ENCODE data around the gene VSX2.
A peak's percentile ranks its signal among the peaks of the same experiment; 100 is the strongest.

VSX2 gene

DNA sequence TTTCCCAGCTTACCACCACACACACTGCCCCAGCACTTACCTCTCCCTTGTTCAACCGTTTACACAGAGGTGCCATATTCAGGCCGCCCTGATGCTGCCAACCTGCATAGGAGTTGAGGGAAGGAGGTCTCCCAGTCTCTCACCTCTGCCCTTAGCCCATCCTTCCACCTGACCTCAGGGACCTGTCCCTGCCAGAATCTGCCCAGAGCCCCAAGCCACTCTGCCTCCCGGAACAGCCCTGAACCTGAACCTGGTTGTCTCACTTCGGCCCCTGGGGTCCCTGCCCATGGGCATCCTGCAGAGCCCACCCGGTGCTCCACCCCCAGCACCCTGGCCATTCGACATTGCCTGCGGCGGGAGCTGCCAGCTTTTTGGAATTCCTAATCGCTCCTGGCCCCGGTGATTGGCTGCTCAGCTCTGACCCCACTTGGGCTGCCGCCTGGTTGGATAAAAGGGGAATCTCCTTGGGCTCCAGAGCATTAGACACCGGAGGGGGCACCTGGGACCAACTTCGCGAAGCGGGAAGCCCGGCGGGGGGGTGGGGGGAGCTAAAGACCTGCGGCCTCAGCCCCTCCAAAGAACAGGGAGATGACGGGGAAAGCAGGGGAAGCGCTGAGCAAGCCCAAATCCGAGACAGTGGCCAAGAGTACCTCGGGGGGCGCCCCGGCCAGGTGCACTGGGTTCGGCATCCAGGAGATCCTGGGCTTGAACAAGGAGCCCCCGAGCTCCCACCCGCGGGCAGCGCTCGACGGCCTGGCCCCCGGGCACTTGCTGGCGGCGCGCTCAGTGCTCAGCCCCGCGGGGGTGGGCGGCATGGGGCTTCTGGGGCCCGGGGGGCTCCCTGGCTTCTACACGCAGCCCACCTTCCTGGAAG is at the start of gene VSX2:
TSS of gene VSX2 (plus strand) at position 476 of the 874 bp plus-strand sequence. CDS start at position 589, 113 bp downstream.
- peak in 1 of 10 donors; percentile 64 for DNase-seq
- intact Hi-C loops (cut with DNase I) = no loop called here

DNA sequence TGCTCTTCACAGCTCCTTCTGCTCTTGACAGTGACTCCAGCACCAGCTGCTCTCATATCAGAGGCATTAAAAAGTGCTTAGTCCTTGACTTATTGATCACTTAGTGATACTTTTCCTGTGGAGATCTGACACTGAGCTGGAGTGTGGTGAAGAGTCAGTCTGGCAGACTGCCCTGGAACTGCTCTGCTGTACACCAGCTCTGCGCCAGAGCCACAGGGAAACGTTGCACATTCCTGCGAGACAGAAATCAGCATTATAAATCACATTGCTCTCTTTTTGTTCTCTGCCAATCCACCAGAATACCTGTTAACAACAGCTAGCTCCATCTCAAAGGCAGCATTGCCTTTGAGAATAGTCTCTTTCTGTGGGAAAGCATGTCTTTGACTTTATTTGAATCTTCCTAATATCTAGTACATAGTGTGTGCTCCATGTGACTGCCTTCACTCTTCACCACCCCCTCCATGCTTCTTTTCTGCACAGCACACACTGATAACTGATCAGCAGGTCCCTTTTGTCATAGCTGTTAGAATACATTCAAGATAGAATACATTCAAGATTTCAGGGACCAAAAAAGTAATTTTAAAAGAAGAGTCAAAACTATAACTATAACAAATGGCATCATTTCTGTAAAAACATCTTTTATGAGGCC is 48.2 kb upstream of the VSX2 start:
- intact Hi-C loops (cut with DNase I) = no loop called here

DNA sequence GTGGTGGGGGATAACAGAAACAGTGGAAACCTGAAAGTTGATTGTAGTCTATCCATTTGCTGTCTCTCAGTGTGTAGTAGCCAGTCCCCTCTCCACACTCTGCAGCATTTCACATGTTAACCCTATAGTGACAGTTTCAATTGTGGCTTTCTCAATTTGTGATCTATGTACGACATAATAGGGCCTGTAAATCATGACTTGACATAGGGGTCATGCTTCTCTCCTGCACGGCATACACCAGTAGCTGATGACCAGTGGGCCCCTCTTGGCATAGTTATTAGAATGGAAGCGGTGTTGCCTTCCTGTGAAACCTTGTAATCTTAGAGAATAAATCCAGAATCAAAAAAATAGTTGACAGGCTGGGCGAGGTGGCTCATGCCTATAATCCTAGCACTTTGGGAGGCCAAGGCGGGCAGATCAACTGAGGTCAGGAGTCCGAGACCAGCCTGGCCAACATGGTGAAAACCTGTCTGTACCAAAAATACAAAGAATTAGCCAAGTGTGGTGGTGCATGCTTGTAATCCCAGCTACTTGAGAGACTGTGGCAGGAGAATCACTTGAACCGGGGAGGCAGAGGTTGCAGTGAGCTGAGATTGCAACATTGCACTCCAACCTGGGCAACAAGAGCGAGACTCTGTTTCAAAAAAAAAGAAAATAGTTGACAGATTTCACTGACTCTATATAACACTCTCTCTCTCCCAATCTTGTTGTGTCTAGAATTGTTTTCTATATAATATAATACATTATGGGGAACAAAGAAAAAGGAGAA is 44.6 kb upstream of the VSX2 start:
- no peak for DNase-seq
- intact Hi-C loops (cut with DNase I) = no loop called here

More for the DNA sequence above, 48.2 kb upstream of the VSX2 start:
- DNase-seq = no peak

DNA sequence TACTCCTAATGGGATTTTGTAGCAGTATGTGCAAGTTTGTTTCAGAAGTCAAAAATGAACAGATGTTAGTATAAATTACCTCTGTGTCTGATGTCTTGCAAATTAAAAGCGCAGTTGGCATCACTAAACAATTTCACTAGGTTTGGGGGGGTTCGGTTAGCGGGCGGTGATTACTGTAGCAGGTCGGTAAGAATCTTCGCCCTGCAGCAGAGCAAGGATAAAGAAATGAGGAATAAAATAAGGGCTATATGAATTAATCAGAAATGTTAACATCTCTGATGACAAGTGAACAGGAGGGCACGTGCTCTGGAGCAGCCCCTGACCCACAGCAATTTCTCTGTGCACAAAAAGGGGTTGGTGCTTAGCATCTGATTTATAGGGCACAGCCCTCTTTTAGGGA is 43.6 kb upstream of the VSX2 start:
- no peak for DNase-seq
- intact Hi-C loops (cut with DNase I) = no loop called here

DNA sequence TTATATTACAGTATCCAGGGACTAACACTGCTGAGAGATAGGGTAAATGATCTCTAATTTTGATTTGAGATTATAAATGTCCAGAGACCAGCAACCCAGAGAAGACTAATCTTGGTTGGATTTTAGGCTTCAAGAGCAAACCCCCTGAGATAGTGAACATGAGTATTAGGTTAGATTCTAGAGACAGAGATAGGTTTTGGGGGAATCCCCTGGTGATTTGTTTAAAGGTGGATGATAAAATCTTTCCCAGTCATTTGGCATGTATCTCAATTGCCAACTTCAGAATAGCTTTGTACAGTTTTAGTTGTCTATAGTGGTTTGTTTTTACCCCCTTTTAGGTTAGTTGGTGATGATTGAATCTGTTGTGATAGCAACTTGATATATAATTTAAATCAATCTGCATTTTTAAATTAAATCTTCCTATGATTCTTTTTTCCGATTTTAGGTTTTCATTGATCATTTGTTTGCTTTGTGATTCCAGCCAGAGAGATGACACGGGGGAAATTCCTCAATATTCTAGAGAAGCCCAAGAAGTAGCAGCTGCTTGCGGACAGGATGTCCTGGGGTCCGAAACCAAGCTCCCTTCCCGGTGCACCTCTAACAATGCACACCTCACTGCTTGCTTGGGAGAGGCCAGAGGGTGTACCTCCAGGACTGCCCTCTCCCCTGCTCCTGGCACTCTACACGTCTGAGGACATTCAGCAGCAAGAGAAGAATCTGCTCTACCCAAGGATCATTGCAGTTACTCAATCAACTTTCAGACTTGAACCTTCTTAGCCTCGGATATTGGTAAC is 40.6 kb upstream of the VSX2 start:
- no peak for DNase-seq
- intact Hi-C loops (cut with DNase I) = no loop called here

DNA sequence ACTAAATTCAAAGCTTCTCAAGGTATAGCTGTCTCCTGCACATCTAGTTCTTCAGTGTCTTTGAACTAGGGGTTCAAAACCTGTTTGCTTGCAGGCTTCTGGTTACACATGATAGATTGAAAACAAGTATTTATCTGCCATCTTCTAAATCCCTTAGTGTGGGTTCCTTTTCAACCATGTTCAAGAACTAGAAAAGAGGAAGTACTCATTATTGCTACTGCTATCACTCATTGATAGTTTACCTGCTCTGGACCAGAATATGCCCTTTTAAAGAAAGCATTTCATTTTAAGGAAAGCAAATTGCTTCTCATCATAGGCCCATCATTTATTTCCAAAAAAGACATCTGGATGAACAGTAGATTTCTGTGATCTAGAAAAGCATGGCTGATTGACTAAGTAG is 37.1 kb upstream of the VSX2 start:
- intact Hi-C loops (cut with DNase I) = no loop called here
- DNase-seq = no peak

DNA sequence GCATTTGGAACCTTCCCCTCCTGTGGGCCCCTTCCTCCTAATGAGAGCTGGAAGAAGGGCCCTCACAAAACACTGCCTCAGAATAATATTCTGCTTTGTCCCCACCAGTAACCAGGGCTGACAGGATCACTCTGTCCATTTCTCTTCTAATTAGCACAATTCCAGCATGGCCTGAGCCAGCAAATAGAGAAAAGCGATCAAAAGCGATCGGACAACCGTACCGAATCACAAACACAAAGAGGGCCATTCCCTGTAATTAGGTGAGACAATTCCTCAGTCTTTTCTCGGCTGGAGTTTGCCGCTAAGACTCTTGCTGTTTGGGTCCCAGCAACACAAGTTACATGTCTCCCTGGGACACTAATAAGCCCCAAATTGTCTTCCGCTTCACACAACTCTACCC is 35.6 kb upstream of the VSX2 start:
- DNase-seq = no peak
- intact Hi-C loops (cut with DNase I) = no loop called here

DNA sequence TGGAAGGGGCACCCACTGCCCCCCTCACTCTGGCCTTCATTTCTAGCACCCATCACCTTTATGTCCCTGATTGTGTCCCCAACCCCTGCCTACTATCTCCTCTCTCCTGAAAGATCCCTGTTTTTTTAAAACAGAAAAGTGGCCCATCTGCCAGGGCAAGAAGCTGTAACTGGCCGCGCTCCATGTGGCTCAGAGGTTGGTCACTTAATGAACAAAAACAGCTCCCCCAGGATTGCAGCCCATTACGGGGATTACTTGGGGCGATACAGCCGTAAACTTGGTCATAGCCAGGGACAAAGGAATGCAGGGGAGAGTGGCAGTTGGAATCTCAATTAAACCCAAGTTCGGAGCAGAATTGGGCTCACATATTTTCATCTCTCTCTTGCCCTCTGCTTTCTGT is 34.8 kb upstream of the VSX2 start:
- intact Hi-C loops (cut with DNase I) = no loop called here
- no peak for DNase-seq

DNA sequence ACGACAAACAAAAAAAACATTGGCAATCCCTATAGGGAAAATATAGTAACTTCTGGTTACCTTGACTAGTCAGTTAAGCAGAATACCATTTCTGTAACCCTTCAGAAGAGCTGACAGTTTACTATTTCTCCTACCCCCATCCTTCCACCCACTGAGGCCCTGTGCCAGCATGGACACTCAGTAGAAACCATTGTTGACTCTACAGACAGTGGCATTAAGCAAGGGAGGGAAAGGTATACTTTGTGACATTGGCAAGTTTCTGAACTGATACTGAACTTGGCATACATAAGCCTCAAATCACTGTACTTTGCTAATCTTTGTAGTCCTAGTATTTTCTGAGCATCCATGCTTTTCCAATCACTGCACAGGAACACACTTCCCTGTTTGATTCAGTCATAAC is 33.4 kb upstream of the VSX2 start:
- no peak for DNase-seq
- intact Hi-C loops (cut with DNase I) = no loop called here

DNA sequence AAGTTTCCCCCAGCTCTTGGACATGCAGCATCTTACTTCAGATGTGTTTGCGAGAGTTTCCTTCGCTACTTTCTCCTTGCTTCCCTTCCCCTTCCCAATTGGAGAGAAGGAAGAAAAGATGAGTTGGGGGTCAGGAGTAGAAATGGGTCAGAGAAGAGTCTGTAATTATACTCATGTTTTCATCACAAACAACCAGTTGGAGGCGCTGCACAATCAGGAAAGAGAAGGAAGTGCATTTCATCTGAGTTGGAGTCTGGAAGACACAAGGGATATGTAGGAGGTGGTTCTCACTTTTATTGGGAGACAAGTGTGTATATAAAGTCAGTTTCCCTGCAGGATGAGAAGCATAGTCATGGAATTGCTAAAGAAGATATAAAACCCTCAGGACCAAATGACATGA is 31.3 kb upstream of the VSX2 start:
- no peak for DNase-seq
- intact Hi-C loops (cut with DNase I) = no loop called here

DNA sequence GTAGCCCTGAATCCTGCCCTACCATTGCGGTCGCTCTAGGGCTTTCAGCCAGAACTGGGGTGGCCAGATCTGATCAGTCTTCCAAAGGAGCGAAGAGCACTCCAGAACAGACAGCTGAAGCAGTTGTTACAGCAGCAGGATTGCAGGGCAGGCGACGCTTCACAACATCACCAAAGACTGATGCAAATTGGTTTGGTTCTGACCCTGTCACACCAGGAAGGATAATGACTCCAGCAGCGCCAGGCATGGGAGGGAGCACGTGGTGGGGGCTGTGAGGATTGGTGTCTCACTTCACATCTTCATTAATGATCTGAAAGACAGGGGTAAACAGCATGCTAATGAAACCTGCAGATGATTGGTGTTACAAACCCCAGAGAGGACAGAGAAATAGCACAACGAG is 30.6 kb upstream of the VSX2 start:
- intact Hi-C loops (cut with DNase I) = no loop called here
- DNase-seq = no peak

DNA sequence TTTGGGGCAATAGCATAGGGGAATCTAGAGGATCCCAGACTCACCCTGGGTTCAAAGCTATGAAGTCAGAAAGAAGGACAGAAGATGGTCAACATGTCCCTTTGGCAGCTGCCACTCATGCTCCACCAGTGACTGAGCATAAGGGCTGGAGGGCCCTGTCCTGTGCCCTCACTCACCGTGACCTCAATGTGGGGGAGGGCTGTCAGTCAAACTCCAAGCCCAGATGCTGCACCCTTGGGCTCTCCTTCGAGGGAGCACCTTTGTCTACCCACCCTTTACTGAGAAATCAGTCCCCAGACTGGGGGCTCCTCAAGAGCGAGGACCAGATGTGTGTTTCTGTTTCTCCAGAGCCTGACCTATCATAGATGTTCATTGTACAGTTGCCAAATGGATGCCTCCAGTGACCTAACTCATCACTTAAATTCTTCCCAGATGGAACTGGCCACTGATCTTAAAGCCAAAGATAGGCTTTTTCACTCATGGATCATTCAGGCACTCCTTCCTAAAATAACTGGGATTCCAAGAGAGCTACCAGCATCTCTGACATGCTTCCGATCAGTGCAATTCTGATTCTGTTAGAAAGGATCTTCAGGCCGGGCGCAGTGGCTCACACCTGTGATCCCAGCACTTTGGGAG is 27.2 kb upstream of the VSX2 start:
- intact Hi-C loops (cut with DNase I) = no loop called here
- no peak for DNase-seq

DNA sequence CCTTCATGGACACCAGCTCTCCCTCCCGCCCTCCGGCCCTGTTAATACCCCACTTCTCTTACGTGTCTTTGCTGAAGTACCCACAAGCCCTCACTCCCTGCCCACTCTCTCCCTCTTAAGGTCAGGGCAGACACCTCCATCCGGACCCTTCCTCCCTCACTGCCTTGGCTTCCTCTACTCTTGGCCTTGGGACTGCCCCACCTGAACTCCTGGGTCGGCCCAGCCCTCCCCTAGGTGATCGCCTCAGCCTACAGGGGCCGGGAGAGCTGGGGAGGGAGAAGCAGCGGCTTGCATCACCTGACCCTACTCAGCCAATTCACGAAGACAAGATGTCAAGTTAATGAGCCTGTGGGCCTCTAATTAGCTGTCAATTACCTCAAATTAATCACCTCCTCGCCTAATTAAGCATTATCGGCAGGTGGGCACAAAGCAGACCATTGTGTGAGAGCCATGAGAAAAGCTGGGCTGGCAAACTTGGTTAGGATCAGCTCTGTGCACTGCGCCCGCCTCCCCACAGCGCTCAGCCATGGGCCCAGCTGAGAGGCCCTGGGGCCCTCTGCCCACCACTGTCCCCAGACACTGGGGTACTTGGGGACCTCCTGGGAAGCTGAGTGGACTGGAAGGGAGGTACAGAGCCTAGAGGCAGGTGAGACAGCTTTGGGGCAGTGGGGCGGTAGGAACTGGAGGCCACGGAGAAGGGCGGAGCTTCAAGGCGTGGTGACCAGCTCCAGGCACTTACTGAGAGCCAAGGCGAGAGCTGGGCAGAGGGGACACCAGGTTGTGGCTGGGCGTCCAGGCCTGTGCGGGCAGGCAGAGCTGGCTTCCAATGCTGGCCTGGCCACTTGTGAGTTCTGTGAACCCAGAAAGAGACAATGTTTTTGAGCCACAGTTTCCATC is 25.1 kb upstream of the VSX2 start:
- no peak for DNase-seq
- intact Hi-C loops (cut with DNase I) = no loop called here

DNA sequence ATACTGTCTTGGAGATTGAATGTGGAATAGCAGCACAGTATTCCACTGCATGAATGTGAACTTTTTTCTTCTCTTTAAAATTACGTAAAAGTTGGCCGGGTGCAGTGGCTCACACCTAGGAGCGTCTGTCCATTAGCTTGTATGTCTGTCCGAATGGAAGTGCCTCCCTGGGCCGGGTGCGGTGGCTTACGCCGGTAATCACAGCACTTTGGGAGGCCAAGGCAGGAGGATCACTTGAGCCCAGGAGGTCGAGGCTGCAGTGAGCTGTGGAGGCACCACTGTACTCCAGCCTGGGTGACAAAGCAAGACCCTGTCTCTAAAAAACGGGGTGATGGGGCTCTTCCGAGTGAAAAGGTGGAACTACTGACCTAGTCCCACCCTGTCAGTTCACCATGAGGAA is 22.6 kb upstream of the VSX2 start:
- DNase-seq = peak in 1 of 10 donors; percentile 59
- intact Hi-C loops (cut with DNase I) = loop anchor here (1.0 kb wide), 1 partner anchor 35 kb away; no protein-coding TSS in a partner anchor

DNA sequence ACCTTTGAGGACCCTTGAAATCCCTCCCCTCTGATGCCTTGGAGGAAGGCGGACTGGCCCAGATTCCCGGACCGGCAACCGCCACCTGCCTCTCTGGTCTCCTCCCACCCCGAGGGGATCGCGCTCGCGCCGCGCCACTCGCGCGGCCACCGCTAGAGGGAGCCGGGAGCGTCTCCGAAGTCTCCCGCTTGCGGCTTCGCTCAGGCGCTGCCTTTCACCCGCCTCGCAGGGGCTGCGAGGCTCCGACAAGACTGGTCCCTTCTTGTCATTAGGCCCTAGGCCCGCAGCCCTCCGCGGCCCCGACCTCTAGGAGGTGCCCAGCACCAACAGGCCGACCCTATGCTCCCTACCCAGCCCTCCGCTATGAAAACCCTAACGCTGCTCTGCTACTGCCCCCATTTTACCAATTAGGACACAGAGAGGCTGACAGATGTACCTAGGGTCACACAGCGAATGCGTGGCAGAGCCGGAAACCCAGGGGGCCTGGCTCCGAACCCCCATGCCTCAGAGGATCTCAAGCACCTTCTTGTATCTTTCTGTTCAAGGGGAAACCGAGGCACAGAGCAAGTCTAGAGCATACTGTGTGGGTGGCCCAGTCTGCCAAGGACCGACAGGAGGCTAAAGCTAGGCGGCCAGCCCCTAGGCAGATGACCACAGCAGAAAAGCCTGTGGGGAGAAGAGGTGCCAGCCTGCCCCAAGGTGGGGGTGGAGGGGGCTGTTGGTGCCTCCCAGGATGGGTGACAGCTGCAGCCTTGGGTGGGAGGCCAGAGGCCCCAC is 21.4 kb upstream of the VSX2 start:
- peak; percentile 61 to 95 (median 76) for DNase-seq
- intact Hi-C loops (cut with DNase I) = loop anchor here (1.0 kb wide), 1 partner anchor 33 kb away; no protein-coding TSS in a partner anchor

DNA sequence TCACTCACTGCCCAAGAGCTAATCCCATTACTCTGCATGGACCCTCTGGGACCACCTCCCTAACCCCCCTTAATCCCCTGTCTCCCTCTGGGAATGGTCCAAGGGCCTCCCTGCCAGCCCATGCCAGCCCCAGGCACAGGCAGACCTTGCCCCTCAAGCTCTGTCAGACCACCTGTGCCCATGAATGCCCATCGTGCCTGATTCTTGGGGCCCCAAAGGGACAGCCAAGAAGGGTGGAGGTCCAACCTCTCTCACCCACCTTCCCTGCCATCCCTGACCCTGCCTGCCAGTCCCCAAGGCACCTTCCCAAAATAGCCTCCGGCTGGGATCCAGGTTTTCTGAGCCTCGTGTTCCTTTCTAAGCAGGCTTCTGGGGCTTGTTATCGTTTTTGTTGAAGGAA is 20.8 kb upstream of the VSX2 start:
- intact Hi-C loops (cut with DNase I) = no loop called here

DNA sequence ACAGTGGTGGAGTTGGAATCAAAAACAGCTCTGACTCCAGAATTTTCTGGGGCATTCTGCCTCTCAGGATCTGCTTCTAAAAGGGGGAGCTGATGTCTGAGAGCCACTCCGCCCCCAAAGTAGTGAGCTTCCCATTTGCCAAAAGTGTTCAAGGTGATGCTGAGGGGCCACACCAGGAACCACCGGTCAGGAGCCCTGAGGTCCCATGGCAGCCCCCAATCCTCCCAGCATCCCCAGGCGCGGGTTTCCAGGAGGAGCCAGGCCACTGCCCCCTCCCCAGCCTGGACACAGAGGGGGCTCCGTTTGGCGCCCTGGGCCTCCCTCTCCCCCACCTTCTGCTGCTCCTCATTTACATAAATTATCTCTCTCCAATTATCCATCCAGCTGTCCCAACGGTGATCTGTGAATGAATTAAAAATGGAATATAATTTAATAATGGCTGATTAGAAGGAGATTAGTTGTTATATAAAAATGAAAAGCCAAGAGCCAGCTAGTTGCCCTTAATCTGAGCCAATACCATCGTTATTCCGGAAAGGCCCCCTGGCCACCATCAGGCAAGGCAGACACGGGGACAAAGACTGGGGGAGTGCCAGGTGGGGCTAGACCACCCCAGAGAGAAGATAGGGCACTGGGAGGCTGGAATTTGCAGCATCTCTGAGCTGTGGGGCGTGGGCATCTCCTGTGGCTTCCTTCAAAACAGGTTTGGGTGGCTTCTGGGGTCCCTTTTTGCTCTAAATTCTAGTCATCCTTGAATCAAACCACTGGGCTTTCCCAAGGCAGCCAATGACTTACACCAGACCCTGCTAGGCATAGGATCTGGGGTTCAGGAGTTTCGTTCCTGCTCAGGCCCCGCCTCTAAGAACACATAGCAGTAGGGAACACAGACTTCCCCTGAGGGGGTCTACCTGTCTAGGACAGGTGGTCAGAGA is 19.7 kb upstream of the VSX2 start:
- DNase-seq = peak in 1 of 10 donors; percentile 22

More for the DNA sequence above, 20.8 kb upstream of the VSX2 start:
- no peak for DNase-seq

More for the DNA sequence above, 19.7 kb upstream of the VSX2 start:
- intact Hi-C loops (cut with DNase I) = no loop called here
